ENCODE data around the gene WNK3. TPM values are rescaled to one million over a fixed set of nuclear protein-coding genes. Genes with fewer than 3 reads are reported as not detected.

Gene WNK3
- total and polyA plus RNA-seq, 2 donors (not counting 3 experiments of a cell fraction or from before 2014, with no cell fraction given) = 0.30 to 2.7 TPM

- dilution Hi-C loops (cut with MboI; ENCODE audit: extremely low pct_ligation_motif_present, low sequenced_read_pairs) = no loop called here
- no peak for FAIRE-seq
- Histone ChIP-seq H3K9ac (replicated peaks; ENCODE audit: extremely low read depth, insufficient read depth, low read length) (no peak overlapping the region), H3K27me3 (ENCODE audit: control insufficient read depth in 2 of 2, insufficient read depth in 2 of 2, low read length in 2 of 2) (no peaks in the 10 kb centered on the region), H3K9me1 (replicated peaks; ENCODE audit: control insufficient read depth, extremely low read depth, insufficient read depth, low read length) (no peaks in the 10 kb centered on the region), H3K36me3 (ENCODE audit: control insufficient read depth in 2 of 2, extremely low read depth in 1 of 2, insufficient read depth in 2 of 2, low read length in 2 of 2) (no peaks in the 10 kb centered on the region), H3K9me3 (replicated peaks; ENCODE audit: control insufficient read depth, insufficient read depth, low read length) (no peaks in the 10 kb centered on the region), H3K4me3 (replicated peaks in 1 of 3; ENCODE audit: insufficient read depth in 1 of 3, low read depth in 1 of 3, low read length in 3 of 3) (no peak overlapping the region), H3K79me2 (ENCODE audit: control insufficient read depth, insufficient read depth, low read length) (no peaks in the 10 kb centered on the region), H3K4me2 (ENCODE audit: insufficient read depth, low read length) (no peak overlapping the region), H4K20me1 (replicated peaks; ENCODE audit: control insufficient read depth, extremely low read depth, insufficient read depth, low read length) (no peaks in the 10 kb centered on the region), H2AFZ (ENCODE audit: low read depth, low read length) (no peak overlapping the region), H3K27ac (ENCODE audit: insufficient read depth, low read depth, low read length) (no peak overlapping the region), H3K4me1 (ENCODE audit: control insufficient read depth, extremely low read depth, insufficient read depth, low read length) (no peaks in the 10 kb centered on the region)
- TF ChIP-seq GATA2 (IDR thresholded peaks at IDR 0.05; ENCODE audit: insufficient read depth, insufficient read length, low read depth, low read length) (no peak), EZH2 (IDR thresholded peaks at IDR 0.05; ENCODE audit: borderline replicate concordance, low read depth, low read length, severe bottlenecking) (no peak), MAX (IDR thresholded peaks at IDR 0.05; ENCODE audit: insufficient read depth, insufficient read length) (no peak), CTCF (IDR thresholded peaks at IDR 0.05; ENCODE audit: extremely low read depth in 1 of 2, insufficient read depth in 1 of 2, low read depth in 1 of 2, low read length in 2 of 2) (no peak), MYC (IDR thresholded peaks at IDR 0.05; ENCODE audit: low read depth, low read length) (no peak), JUN (IDR thresholded peaks at IDR 0.05; ENCODE audit: borderline replicate concordance, insufficient read depth, insufficient read length, low read depth) (no peak), POLR2AphosphoS5 (IDR thresholded peaks at IDR 0.05; ENCODE audit: insufficient read depth, low read depth, low read length) (no peak), FOS (IDR thresholded peaks at IDR 0.05; ENCODE audit: borderline replicate concordance, insufficient read depth, low read length) (no peak), POLR2A (IDR thresholded peaks at IDR 0.05; ENCODE audit: low read depth, low read length) (no peak)
- DNase-seq (ENCODE audit: low read depth, low spot score) = no peak
- BruUV-seq (replicated peaks) = no TSS peak
- ChIA-PET POLR2A (no interaction called here), CTCF (no interaction called here)
- intact Hi-C loops (cut with micrococcal nuclease) = no loop called here
Observed at GRCh38 chrX:54397113-54397512, 39.3 kb upstream of the WNK3 start.
